GM12875 (cell line): ENCODE measurements around the gene BTBD16.

Experiments
- H3K4me3 ChIP-seq: one replicate; pipeline ENCODE4 v1.5.1; 2011; ENCODE audit warnings: low read depth, low read length, control low read depth
- CTCF ChIP-seq: IDR thresholded peaks from 2 replicates; pipeline ENCODE4 v1.5.1; 2011; ENCODE audit warnings: low read depth, mild to moderate bottlenecking, control low read depth, inconsistent platforms, low read length, moderate library complexity, borderline replicate concordance; ENCODE audit not compliant: insufficient read depth

The BTBD16 gene

GRCh38 chr10:122299423-122300075 lies 28.5 kb downstream of the BTBD16 start:
- TF ChIP-seq CTCF, result no peak
- no peak overlapping the region for H3K4me3 ChIP-seq

DNA sequence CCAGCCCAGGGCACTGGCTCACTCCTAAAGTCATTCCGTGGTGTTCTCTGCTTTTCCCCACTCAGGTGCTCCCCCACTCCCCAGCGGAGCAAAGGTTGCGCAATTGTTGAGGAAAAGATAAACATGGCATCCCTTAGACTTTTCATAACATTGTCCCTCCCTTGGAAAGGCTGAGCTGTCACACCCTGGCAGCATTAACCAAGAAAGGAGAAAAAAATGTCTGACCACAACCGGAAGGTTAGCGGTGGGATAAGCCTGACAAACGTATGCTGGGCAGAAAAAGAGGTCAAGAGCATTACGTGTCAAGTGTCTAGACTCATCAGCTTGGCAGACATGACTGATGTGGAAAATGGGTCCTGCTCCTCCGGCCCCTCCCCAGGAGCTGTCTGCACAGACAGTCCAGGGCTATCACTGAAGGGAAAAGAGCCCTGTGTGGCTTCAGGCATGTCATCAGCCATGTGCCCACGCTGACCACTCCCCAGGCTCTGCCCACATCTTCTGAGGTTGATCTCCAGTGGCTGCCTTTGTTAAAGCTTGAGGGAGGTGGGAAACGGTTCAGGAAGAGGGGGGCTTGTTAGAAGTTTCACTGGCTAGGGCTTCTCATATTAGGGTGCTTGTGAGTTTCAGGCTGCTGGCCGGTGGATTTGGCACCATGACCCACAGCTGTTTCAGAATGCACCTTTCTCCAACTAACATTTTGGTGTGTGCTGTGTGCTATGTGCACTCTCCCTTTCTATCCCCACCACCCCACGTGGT lies 30.1 kb downstream of the BTBD16 start:
- no peak for TF ChIP-seq CTCF
- no peak overlapping the region for H3K4me3 ChIP-seq

GRCh38 chr10:122301811-122302115 lies 30.7 kb downstream of the BTBD16 start:
- TF ChIP-seq CTCF, result no peak
- H3K4me3 ChIP-seq, result no peak overlapping the region

- H3K4me3 ChIP-seq, result no peak overlapping the region
- TF ChIP-seq CTCF, result no peak
Observed at GRCh38 chr10:122302315-122302714, 31.2 kb downstream of the BTBD16 start.

DNA sequence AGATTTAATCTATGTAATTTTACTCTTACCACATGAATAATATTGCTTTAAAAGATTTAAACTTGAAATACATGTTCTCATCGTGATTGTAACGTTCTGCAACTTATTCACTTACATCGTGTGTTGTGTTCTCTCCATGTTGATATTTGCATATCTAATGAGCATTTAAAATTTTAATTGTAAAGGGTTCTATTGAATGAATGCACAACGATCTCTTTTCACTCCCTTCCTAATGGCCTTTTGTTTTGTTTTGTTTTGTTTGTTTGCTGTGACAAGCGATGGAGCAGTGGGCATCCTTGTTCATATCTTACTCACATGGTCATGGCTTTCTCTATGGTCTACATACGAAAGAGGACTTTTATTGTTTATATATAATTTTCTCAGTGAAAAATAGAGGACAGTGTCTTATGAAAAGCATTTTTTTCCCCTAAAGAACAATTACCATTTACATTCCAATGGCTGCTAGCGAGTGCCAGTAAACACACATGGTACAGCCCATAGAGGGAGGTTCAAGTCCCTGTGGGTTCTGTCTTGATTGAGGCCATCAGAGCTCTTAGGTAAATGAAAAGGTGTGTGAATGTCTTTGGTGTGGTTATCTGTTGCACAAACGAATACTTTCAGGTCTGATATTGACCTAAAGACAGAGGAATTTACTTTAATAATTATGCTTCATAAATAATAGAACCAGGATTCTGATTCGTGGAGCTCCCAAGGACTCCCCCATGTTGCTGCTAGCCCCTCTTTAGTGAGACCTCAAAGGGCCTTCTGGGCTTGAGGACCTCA lies 32.4 kb downstream of the BTBD16 start:
- H3K4me3 ChIP-seq, result no peak overlapping the region
- TF ChIP-seq CTCF, result no peak

DNA sequence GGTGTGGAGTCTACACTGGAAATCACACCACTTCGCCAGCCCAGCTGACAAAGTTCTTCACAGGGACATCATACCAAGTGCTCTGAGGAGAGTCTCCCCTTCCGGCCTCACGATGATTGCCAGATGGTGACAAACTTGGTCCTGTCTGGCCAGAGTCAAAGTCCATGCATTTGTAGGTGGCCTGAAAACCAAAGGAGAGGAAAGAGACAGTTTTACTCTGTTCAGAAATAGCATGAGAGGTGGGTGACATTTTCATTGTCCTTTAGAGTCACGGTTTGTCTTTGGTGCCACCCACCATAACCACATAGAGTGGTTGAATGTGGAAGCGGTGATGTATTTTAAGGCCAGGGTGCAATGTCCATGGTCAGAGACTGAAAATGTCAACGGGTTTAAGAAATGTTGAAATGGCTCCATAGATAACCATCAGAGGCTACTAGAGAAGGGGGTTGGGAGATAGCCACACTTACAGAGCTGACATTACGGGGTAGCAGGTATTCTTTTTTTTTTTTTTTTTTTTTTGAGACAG lies 33.0 kb downstream of the BTBD16 start:
- no peak for TF ChIP-seq CTCF
- no peak overlapping the region for H3K4me3 ChIP-seq
